IMR-90 (cell line): Measurements from ENCODE around the gene TNRC6C. TPM values are rescaled to one million over a fixed set of nuclear protein-coding genes. Genes with fewer than 3 reads are reported as not detected.

Source experiments
- ATAC-seq: fragments of 200-7000 bp; cut with Tn5 transposase; 2 replicates; pipeline ENCODE4 v1.9.1; 2020; ENCODE audit warnings: low read depth, mild to moderate bottlenecking, moderate library complexity
- BruUV-seq: library from RNA; stranded (reverse); fragments of 400-500 nt; replicated peaks from 2 replicates; lab custom pipeline; 2021; lab: Mats Ljungman, UMichigan
- CTCF ChIA-PET: fragments of 300-600 bp; formaldehyde crosslinking; extraction: SDS; loops from one replicate; lab custom pipeline; 2021; ENCODE audit warnings: antibody characterized with exemption; lab: Yijun Ruan, JAX
- POLR2A ChIA-PET: fragments of 300-600 bp; sonication (Branson Sonifier 250); formaldehyde crosslinking; loops from one replicate; lab custom pipeline; 2022; ENCODE audit warnings: antibody characterized with exemption; ENCODE audit not compliant: unreplicated experiment; lab: Charles Lee
- DNase-seq: peaks from one replicate; pipeline ENCODE4 v3.0.0; 2013
- H2AFZ ChIP-seq: replicated peaks from 2 replicates; pipeline ENCODE3; 2013; ENCODE audit warnings: low read length, mild to moderate bottlenecking; ENCODE audit not compliant: poor library complexity
- H2AK5ac ChIP-seq: 2 replicates; pipeline ENCODE4 v1.6.1; 2013; ENCODE audit warnings: low read depth, low read length, inconsistent platforms
- H2AK9ac ChIP-seq: replicated peaks from 2 replicates; pipeline ENCODE3; 2013; ENCODE audit warnings: mild to moderate bottlenecking, low read depth, low read length, moderate library complexity; ENCODE audit not compliant: poor library complexity
- H2BK120ac ChIP-seq: 2 replicates; pipeline ENCODE4 v1.6.1; 2013; ENCODE audit warnings: low read depth, low read length, inconsistent platforms
- H2BK15ac ChIP-seq: 3 replicates; pipeline ENCODE4 v1.6.1; 2013; ENCODE audit warnings: low read depth, low read length, inconsistent platforms
- H2BK20ac ChIP-seq: 2 replicates; pipeline ENCODE4 v1.6.1; 2013; ENCODE audit warnings: low read depth, mild to moderate bottlenecking, inconsistent platforms, low read length, moderate library complexity
- H2BK5ac ChIP-seq: 2 replicates; pipeline ENCODE4 v1.6.1; 2013; ENCODE audit warnings: mild to moderate bottlenecking, low read depth, low read length, inconsistent platforms; ENCODE audit not compliant: poor library complexity, severe bottlenecking
- H3K14ac ChIP-seq: replicated peaks from 2 replicates; pipeline ENCODE4 v1.6.1; 2013; ENCODE audit warnings: low read depth, low read length, inconsistent platforms
- H3K18ac ChIP-seq: 2 replicates; pipeline ENCODE4 v1.6.1; 2013; ENCODE audit warnings: low read depth, low read length, control low read depth
- H3K23ac ChIP-seq: 2 replicates; pipeline ENCODE4 v1.6.1; 2013; ENCODE audit warnings: low read depth, low read length, inconsistent platforms
- H3K27ac ChIP-seq: 2 replicates; pipeline ENCODE4 v1.5.1; 2013; ENCODE audit warnings: mild to moderate bottlenecking, control low read depth, low read length; ENCODE audit not compliant: insufficient read depth
- H3K27me3 ChIP-seq: 2 replicates; pipeline ENCODE4 v1.6.1; 2013; ENCODE audit warnings: low read length; ENCODE audit not compliant: control insufficient read depth, insufficient read depth
- H3K36me3 ChIP-seq: 2 replicates; pipeline ENCODE4 v1.6.1; 2013; ENCODE audit warnings: low read length, mixed read lengths; ENCODE audit not compliant: control insufficient read depth, insufficient read depth
- H3K4ac ChIP-seq: 2 replicates; pipeline ENCODE4 v1.6.1; 2013; ENCODE audit warnings: low read depth, low read length, inconsistent platforms
- H3K4me1 ChIP-seq: 2 replicates; pipeline ENCODE4 v1.6.1; 2013; ENCODE audit warnings: low read length, mixed read lengths; ENCODE audit not compliant: control insufficient read depth, insufficient read depth
- H3K4me2 ChIP-seq: 2 replicates; pipeline ENCODE4 v1.6.1; 2013; ENCODE audit warnings: low read depth, mild to moderate bottlenecking, control low read depth, low read length, moderate library complexity
- H3K4me3 ChIP-seq: 2 replicates; pipeline ENCODE4 v1.5.1; 2013; ENCODE audit warnings: low read depth, mild to moderate bottlenecking, control low read depth, low read length, moderate library complexity; ENCODE audit not compliant: insufficient read depth
- H3K56ac ChIP-seq: 2 replicates; pipeline ENCODE4 v1.6.1; 2013; ENCODE audit warnings: low read length, inconsistent platforms; ENCODE audit not compliant: insufficient read depth; ENCODE audit errors: extremely low read depth
- H3K79me1 ChIP-seq, 2 experiments: 2 replicates each; pipeline ENCODE4 v1.6.1; 2013; ENCODE audit warnings: low read length in 2 of 2, inconsistent platforms in 1 of 2, low read depth in 1 of 2
- H3K9ac ChIP-seq: 2 replicates; pipeline ENCODE4 v1.6.1; 2013; ENCODE audit warnings: low read depth, low read length, control low read depth
- H3K9me1 ChIP-seq: 2 replicates; pipeline ENCODE4 v1.6.1; 2013; ENCODE audit warnings: low read length, inconsistent platforms; ENCODE audit not compliant: insufficient read depth
- H3K9me3 ChIP-seq: 2 replicates; pipeline ENCODE4 v1.6.1; 2013; ENCODE audit warnings: low read length; ENCODE audit not compliant: control insufficient read depth, insufficient read depth
- H4K20me1 ChIP-seq: 2 replicates; pipeline ENCODE4 v1.6.1; 2013; ENCODE audit warnings: low read length, inconsistent platforms; ENCODE audit not compliant: insufficient read depth
- H4K5ac ChIP-seq: 2 replicates; pipeline ENCODE4 v1.6.1; 2013; ENCODE audit warnings: mild to moderate bottlenecking, low read depth, low read length, control low read depth
- H4K8ac ChIP-seq, 2 experiments: 2 replicates each; pipeline ENCODE4 v1.6.1; 2013; ENCODE audit warnings: low read depth in 2 of 2, low read length in 2 of 2, control low read depth in 1 of 2, inconsistent platforms in 1 of 2
- H4K91ac ChIP-seq: 2 replicates; pipeline ENCODE4 v1.6.1; 2013; ENCODE audit warnings: low read depth, low read length, inconsistent platforms; ENCODE audit not compliant: insufficient read depth
- ELK1 ChIP-seq: fragments of 150-350 bp; IDR thresholded peaks from 2 replicates; pipeline ENCODE4 v1.6.1; 2016; ENCODE audit warnings: low read depth, mild to moderate bottlenecking, low read length, moderate library complexity, borderline replicate concordance
- FOS ChIP-seq: fragments of 150-350 bp; IDR thresholded peaks from 2 replicates; pipeline ENCODE4 v1.6.1; 2016; ENCODE audit warnings: low read depth, low read length
- MAFK ChIP-seq: IDR thresholded peaks from 2 replicates; pipeline ENCODE4 v1.6.1; 2012; ENCODE audit warnings: low read depth, low read length, improper control_type of control experiment
- MAZ ChIP-seq: IDR thresholded peaks from 2 replicates; pipeline ENCODE4 v1.6.1; 2012; ENCODE audit warnings: low read depth, mild to moderate bottlenecking, low read length, improper control_type of control experiment, moderate library complexity, borderline replicate concordance
- RCOR1 ChIP-seq: IDR thresholded peaks from 2 replicates; pipeline ENCODE4 v1.6.1; 2012; ENCODE audit warnings: mild to moderate bottlenecking, low read length, improper control_type of control experiment; ENCODE audit not compliant: insufficient replicate concordance
- RFX5 ChIP-seq: IDR thresholded peaks from 2 replicates; pipeline ENCODE4 v1.8.0; 2012; ENCODE audit warnings: low read depth, mild to moderate bottlenecking, low read length, moderate library complexity
- WGBS, 2 experiments: methylation state at CpG; one replicate each; pipeline versions ENCODE4 v1.1.5 to v1.1.7; 2013; ENCODE audit warnings: missing lambda C conversion rate in 2 of 2; ENCODE audit not compliant: insufficient read length in 1 of 2; ENCODE audit errors: extremely low coverage in 2 of 2; 5-methylcytosine and 5-hydroxymethylcytosine counted together
- dilution Hi-C: fragments of 300-500 bp; cut with HindIII; formaldehyde crosslinking; loops from one replicate; pipeline ENCODE4 v1.14.3; 2018; ENCODE audit warnings: low sequenced_read_pairs; ENCODE audit not compliant: unreplicated experiment
- in situ Hi-C: fragments of 300-500 bp; cut with MboI; formaldehyde crosslinking; loops from 3 replicates; pipeline ENCODE4 v1.14.3; 2019; ENCODE audit warnings: low sequenced_read_pairs, inconsistent platforms, mixed read lengths
- intact Hi-C: fragments of 100-400 bp; cut with micrococcal nuclease; formaldehyde crosslinking; loops from 2 replicates; pipeline ENCODE4 v1.10.0; 2022
- polyA plus RNA-seq, 3 experiments: library from polyadenylated mRNA; depleted of rRNA; stranded (reverse); fragments of >200 nt; gene quantifications; 2 replicates each; pipeline ENCODE4 v1.2.3, GENCODE V29; 2012; ENCODE audit warnings: low replicate concordance in 1 of 3
- total RNA-seq: library from RNA; depleted of rRNA; stranded (reverse); fragments of >200 nt; gene quantifications from 2 replicates; pipeline ENCODE4 v1.2.3, GENCODE V29; 2012
- TF ChIP-seq, protein P1 (sequence below): fragments of 150-350 bp; IDR thresholded peaks from 2 replicates; pipeline ENCODE4 v1.6.1; 2017; ENCODE audit warnings: mild to moderate bottlenecking, antibody characterized with exemption, low read length, low read depth
- TF ChIP-seq, protein P2 (sequence below): conservative IDR thresholded peaks from 2 replicates; pipeline ENCODE4 v1.5.1; 2012; ENCODE audit warnings: mild to moderate bottlenecking, low read depth, low read length, improper control_type of control experiment

The TNRC6C gene
- total and polyA plus RNA-seq, 2 of the 4 experiments (the other 2 are of a cell fraction) = 1.6 to 2.7 TPM

GRCh38 chr17:78062596-78062995 lies 104.1 kb downstream of the TNRC6C start:
- intact Hi-C loops = no loop called here
- H3K27me3 ChIP-seq = no peaks in the 10 kb centered on the region
- no peak overlapping the region for H3K4me3 ChIP-seq
- H2BK120ac ChIP-seq = no peak overlapping the region
- H3K23ac ChIP-seq = no peak overlapping the region
- H2BK20ac ChIP-seq = no peak overlapping the region
- no peak for TF ChIP-seq FOS
- TF ChIP-seq, protein P1, sequence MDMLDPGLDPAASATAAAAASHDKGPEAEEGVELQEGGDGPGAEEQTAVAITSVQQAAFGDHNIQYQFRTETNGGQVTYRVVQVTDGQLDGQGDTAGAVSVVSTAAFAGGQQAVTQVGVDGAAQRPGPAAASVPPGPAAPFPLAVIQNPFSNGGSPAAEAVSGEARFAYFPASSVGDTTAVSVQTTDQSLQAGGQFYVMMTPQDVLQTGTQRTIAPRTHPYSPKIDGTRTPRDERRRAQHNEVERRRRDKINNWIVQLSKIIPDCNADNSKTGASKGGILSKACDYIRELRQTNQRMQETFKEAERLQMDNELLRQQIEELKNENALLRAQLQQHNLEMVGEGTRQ = no peak
- no peak for TF ChIP-seq ELK1
- TF ChIP-seq RCOR1 = no peak
- no peak for TF ChIP-seq RFX5
- no peak for TF ChIP-seq MAFK
- TF ChIP-seq MAZ = no peak
- TF ChIP-seq, protein P2, sequence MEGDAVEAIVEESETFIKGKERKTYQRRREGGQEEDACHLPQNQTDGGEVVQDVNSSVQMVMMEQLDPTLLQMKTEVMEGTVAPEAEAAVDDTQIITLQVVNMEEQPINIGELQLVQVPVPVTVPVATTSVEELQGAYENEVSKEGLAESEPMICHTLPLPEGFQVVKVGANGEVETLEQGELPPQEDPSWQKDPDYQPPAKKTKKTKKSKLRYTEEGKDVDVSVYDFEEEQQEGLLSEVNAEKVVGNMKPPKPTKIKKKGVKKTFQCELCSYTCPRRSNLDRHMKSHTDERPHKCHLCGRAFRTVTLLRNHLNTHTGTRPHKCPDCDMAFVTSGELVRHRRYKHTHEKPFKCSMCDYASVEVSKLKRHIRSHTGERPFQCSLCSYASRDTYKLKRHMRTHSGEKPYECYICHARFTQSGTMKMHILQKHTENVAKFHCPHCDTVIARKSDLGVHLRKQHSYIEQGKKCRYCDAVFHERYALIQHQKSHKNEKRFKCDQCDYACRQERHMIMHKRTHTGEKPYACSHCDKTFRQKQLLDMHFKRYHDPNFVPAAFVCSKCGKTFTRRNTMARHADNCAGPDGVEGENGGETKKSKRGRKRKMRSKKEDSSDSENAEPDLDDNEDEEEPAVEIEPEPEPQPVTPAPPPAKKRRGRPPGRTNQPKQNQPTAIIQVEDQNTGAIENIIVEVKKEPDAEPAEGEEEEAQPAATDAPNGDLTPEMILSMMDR = no peak
- H3K36me3 ChIP-seq = peaks cover 5% of the 10 kb centered on the region
- no peak overlapping the region for H2BK15ac ChIP-seq
- no peak overlapping the region for H3K18ac ChIP-seq
- BruUV-seq = no TSS peak
- no peak overlapping the region for H2AK5ac ChIP-seq
- no peak overlapping the region for H4K8ac ChIP-seq
- H3K4me1 ChIP-seq = peaks cover 6% of the 10 kb centered on the region
- peaks cover 0 to 18% of the 10 kb centered on the region in 2 experiments; a peak in 3 of 4 replicates for H3K79me1 ChIP-seq
- no peak overlapping the region for H4K91ac ChIP-seq
- H4K20me1 ChIP-seq = peaks cover 5% of the 10 kb centered on the region; the same call in 1 of the 2 replicates
- ChIA-PET CTCF (interaction anchor here (0.6 to 0.7 kb wide), 2 partner anchors 383 to 1441 kb away, joined by 3 to 5 read pairs; no protein-coding TSS in a partner anchor), POLR2A (no interaction called here)
- no peak overlapping the region for H2AK9ac ChIP-seq
- H3K9me3 ChIP-seq = no peaks in the 10 kb centered on the region
- no peak overlapping the region for H4K5ac ChIP-seq
- H2AFZ ChIP-seq = no peak overlapping the region
- no peak overlapping the region for H3K4ac ChIP-seq
- ATAC-seq (no peak), DNase-seq (no peak)
- in situ Hi-C loops = no loop called here
- no peak overlapping the region for H3K9ac ChIP-seq
- WGBS, 2 experiments = no CpG with 5 or more reads among the region's 2 CpGs
- H3K14ac ChIP-seq = no peak overlapping the region
- H3K56ac ChIP-seq = no peak overlapping the region
- H3K4me2 ChIP-seq = no peak overlapping the region
- H3K9me1 ChIP-seq = peaks cover 5% of the 10 kb centered on the region; the same call in 1 of the 2 replicates
- dilution Hi-C loops = no loop called here
- no peak overlapping the region for H3K27ac ChIP-seq
- H2BK5ac ChIP-seq = no peak overlapping the region
